HL-60 (cell line): ENCODE measurements around the gene TSPO2.

Experiments
- DNase-seq, 2 experiments: peaks; one replicate each; pipeline ENCODE4 v3.0.0-alpha.2; 2010 to 2020; ENCODE audit warnings: low read depth in 1 of 2, low spot score in 1 of 2
- H3K27ac ChIP-seq: fragments of 250-450 bp; sonication (Bioruptor Pico); replicated peaks from 2 replicates; pipeline ENCODE4 v1.5.1; 2020; ENCODE audit warnings: mild to moderate bottlenecking, moderate library complexity
- H3K27me3 ChIP-seq: fragments of 250-450 bp; sonication (Bioruptor Pico); 2 replicates; pipeline ENCODE4 v1.5.1; 2021; ENCODE audit warnings: mild to moderate bottlenecking, moderate library complexity; ENCODE audit not compliant: insufficient read depth, poor library complexity, severe bottlenecking
- H3K4me3 ChIP-seq: replicated peaks from 2 replicates; pipeline ENCODE4 v1.5.1; 2011; ENCODE audit warnings: mild to moderate bottlenecking, control low read depth, low read length; ENCODE audit not compliant: insufficient read depth
- GABPA ChIP-seq: IDR thresholded peaks from 2 replicates; pipeline ENCODE4 v1.6.1; 2012; ENCODE audit warnings: low read depth
- POLR2AphosphoS5 ChIP-seq: IDR thresholded peaks from 2 replicates; pipeline ENCODE4 v1.6.1; 2012; ENCODE audit warnings: low read depth
- SPI1 ChIP-seq: IDR thresholded peaks from 2 replicates; pipeline ENCODE4 v1.6.1; 2012; ENCODE audit warnings: low read depth, mild to moderate bottlenecking, borderline replicate concordance
- TF ChIP-seq, protein P1 (sequence below): IDR thresholded peaks from one replicate; pipeline ENCODE4 v1.5.1; 2011; ENCODE audit warnings: low read length, control low read depth, inconsistent platforms; ENCODE audit not compliant: insufficient read depth
- TF ChIP-seq, protein P2 (sequence below): IDR thresholded peaks from 2 replicates; pipeline ENCODE4 v1.6.1; 2012; ENCODE audit warnings: low read depth; ENCODE audit not compliant: insufficient replicate concordance

The TSPO2 gene

DNA sequence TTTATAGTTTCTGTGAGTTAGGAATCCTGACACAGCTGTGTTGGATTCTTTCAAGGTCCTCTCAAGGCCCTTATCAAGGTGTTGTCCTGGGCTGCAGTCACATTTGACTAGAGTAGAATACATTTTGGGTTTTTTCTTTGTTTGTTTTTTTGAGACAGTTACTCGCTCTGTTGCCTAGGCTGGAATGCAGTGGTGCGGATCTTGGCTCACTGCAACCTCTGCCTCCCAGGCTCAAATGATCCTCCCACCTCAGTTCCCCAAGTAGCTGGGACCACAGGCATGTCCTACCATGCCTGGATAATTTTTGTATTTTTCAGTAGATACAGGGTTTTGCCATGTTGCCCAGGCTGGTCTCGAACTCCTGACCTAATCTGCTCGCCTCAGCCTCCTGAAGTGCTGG lies 46.2 kb downstream of the TSPO2 start:
- Histone ChIP-seq H3K4me3 (no peak overlapping the region), H3K27ac (no peak overlapping the region), H3K27me3 (no peaks in the 10 kb centered on the region)
- TF ChIP-seq, protein P1, sequence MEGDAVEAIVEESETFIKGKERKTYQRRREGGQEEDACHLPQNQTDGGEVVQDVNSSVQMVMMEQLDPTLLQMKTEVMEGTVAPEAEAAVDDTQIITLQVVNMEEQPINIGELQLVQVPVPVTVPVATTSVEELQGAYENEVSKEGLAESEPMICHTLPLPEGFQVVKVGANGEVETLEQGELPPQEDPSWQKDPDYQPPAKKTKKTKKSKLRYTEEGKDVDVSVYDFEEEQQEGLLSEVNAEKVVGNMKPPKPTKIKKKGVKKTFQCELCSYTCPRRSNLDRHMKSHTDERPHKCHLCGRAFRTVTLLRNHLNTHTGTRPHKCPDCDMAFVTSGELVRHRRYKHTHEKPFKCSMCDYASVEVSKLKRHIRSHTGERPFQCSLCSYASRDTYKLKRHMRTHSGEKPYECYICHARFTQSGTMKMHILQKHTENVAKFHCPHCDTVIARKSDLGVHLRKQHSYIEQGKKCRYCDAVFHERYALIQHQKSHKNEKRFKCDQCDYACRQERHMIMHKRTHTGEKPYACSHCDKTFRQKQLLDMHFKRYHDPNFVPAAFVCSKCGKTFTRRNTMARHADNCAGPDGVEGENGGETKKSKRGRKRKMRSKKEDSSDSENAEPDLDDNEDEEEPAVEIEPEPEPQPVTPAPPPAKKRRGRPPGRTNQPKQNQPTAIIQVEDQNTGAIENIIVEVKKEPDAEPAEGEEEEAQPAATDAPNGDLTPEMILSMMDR: no peak
- TF ChIP-seq, protein P2, sequence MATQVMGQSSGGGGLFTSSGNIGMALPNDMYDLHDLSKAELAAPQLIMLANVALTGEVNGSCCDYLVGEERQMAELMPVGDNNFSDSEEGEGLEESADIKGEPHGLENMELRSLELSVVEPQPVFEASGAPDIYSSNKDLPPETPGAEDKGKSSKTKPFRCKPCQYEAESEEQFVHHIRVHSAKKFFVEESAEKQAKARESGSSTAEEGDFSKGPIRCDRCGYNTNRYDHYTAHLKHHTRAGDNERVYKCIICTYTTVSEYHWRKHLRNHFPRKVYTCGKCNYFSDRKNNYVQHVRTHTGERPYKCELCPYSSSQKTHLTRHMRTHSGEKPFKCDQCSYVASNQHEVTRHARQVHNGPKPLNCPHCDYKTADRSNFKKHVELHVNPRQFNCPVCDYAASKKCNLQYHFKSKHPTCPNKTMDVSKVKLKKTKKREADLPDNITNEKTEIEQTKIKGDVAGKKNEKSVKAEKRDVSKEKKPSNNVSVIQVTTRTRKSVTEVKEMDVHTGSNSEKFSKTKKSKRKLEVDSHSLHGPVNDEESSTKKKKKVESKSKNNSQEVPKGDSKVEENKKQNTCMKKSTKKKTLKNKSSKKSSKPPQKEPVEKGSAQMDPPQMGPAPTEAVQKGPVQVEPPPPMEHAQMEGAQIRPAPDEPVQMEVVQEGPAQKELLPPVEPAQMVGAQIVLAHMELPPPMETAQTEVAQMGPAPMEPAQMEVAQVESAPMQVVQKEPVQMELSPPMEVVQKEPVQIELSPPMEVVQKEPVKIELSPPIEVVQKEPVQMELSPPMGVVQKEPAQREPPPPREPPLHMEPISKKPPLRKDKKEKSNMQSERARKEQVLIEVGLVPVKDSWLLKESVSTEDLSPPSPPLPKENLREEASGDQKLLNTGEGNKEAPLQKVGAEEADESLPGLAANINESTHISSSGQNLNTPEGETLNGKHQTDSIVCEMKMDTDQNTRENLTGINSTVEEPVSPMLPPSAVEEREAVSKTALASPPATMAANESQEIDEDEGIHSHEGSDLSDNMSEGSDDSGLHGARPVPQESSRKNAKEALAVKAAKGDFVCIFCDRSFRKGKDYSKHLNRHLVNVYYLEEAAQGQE: no peak
- TF ChIP-seq SPI1 (no peak), GABPA (no peak), POLR2AphosphoS5 (no peak)
- no peak for DNase-seq

DNA sequence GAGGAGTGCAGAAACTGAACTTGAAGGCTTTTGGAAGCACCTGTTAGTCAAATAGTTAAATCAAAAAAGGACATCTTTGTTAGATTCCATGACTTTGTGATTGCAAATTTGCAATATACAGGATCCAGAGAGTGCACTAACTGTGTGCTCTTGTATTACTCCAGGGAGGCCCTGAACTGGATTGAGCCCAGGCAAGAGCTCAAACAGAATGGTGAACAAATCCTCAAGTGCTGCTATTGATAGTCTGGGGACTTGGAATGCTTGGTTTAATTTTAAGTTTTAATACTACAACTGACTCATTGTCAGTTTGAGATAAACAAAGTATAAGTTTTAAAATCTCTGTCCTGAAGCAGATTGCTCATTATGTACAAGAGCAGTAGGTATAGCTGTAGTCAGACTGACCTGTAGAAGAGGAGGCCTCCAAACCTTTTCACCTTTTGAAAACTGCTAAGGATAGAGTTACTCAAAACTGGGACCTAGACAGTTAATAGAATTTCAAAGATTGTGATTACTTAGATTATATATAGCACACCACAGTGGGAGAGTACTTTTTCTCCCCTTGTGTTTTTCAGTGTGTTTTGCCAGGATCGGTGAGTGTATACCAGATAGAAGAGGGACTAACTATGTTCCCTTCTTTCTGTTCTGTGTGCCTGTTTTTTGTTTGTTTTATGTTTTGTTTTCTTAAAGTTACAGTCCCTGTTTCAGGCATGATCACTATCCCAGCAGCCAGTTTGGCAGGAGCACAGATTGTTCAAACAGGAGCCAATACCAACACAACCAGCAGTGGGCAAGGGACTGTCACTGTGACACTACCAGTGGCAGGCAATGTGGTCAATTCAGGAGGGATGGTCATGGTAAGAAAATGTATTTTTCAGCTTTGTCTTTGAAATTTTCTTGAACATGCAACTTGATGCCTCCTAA lies 48.8 kb downstream of the TSPO2 start:
- TF ChIP-seq, protein P1: no peak
- no peak overlapping the region for H3K4me3 ChIP-seq
- H3K27ac ChIP-seq: no peak overlapping the region
- DNase-seq: no peak
- H3K27me3 ChIP-seq: no peaks in the 10 kb centered on the region

DNA sequence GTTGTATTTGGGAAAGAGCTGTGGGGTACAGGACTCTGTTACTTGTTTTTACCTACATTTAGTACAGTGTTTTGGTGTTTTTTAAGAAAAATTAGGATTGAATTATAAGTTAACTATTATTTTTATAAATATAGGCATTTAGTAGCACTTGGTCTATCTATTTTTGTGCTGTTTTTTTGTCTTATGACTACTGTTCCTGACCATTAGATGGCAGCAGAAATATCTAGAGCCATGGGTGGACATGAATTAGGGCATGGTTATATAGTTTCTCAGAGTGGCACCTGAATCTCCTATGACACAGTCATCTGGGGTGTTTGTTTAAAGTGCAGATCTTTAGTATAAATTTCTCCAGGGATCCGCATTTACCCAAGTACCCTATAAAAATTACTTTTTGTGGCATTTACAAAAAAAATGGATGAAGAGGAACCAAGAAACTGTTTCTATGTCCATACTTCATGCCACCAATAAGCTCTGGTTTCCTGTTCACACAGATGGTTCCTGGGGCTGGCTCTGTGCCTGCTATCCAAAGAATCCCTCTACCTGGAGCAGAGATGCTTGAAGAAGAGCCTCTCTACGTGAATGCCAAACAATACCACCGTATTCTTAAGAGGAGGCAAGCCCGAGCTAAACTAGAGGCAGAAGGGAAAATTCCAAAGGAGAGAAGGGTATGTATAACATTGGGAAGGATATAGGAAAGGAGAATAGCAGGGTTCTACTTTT lies 50.3 kb downstream of the TSPO2 start:
- DNase-seq: no peak
- TF ChIP-seq, protein P1: peak; percentile 12
- TF ChIP-seq POLR2AphosphoS5: no peak
- TF ChIP-seq, protein P2: no peak
- H3K27ac ChIP-seq: no peak overlapping the region
- no peak overlapping the region for H3K4me3 ChIP-seq
- H3K27me3 ChIP-seq: no peaks in the 10 kb centered on the region
